ENCODE data around the gene SPAG7. TPM values are rescaled to one million over a fixed set of nuclear protein-coding genes. Genes with fewer than 3 reads are reported as not detected.

SPAG7 gene
- total and polyA plus RNA-seq, 2 of the 8 experiments (the other 6 are each of a cell fraction or from before 2014, with no cell fraction given) = 74.2 to 81.9 TPM

GRCh38 chr17:4959261-4959965, 8.2 kb downstream of the SPAG7 start:
- no peaks in the 10 kb centered on the region for H3K23me2 ChIP-seq (ENCODE audit: low read depth, low read length)
- H2AK5ac ChIP-seq (ENCODE audit: low read depth, low read length) = no peak overlapping the region
- no peak overlapping the region for H2BK15ac ChIP-seq (ENCODE audit: low read length)
- H2BK120ac ChIP-seq (replicated peaks; ENCODE audit: low read depth, low read length) = no peak overlapping the region
- peaks cover 0 to 2% (median 0%) of the 10 kb centered on the region in 4 experiments; a peak in 2 of 8 replicates for H3K36me3 ChIP-seq (ENCODE audit: control insufficient read depth in 2 of 4, insufficient read depth in 4 of 4, low read length in 3 of 4)
- H4K8ac ChIP-seq (ENCODE audit: extremely low read depth, insufficient read depth, low read length) = no peak overlapping the region
- no peak for DNase-seq (ENCODE audit: low read depth in 1 of 2, low spot score in 2 of 2)
- H3K4me1 ChIP-seq (replicated peaks in 1 of 4; ENCODE audit: control insufficient read depth in 3 of 4, insufficient read depth in 4 of 4, low read length in 3 of 4) = peaks cover 0 to 10% (median 4%) of the 10 kb centered on the region in 4 experiments; a peak in 4 of 7 replicates
- peak overlapping the region; percentile 60; the same call in 1 of the 2 replicates for H2BK12ac ChIP-seq (ENCODE audit: low read depth, low read length)
- no peak overlapping the region for H3K56ac ChIP-seq (replicated peaks; ENCODE audit: insufficient read length, low read depth, low read length)
- no peak overlapping the region for H3K23ac ChIP-seq (ENCODE audit: insufficient read length)
- H3K4me2 ChIP-seq (ENCODE audit: insufficient read depth in 1 of 2, low read depth in 2 of 2, low read length in 2 of 2) = no peak overlapping the region
- no peak overlapping the region for H3K18ac ChIP-seq (ENCODE audit: extremely low read depth, low read length)
- H2BK20ac ChIP-seq (ENCODE audit: low read length) = no peak overlapping the region
- H3K9ac ChIP-seq (replicated peaks in 1 of 4; ENCODE audit: extremely low read depth in 1 of 4, low read depth in 3 of 4, low read length in 3 of 4) = no peak overlapping the region
- H3K4ac ChIP-seq (replicated peaks; ENCODE audit: insufficient read length, low read depth, low read length) = no peak overlapping the region
- H3K79me1 ChIP-seq (ENCODE audit: low read depth, low read length) = 0 out of 2 replicates have a peak, but pooled peaks cover 2% of the 10 kb centered on the region
- no peak overlapping the region for H4K91ac ChIP-seq (replicated peaks; ENCODE audit: insufficient read length, low read length)
- H3K27ac ChIP-seq (ENCODE audit: low read depth, low read length) = no peak overlapping the region
- H4K5ac ChIP-seq (ENCODE audit: insufficient read length, low read depth, low read length) = no peak overlapping the region
- POLR2A ChIA-PET (ENCODE audit: partially characterized antibody) = interaction anchor here (0.6 to 32.4 kb wide), 5 partner anchors 1 to 256 kb away, joined by 3 to 987 read pairs (median 4); partner anchors contain the start of genes ENO3, PFN1, RNF167 and SLC25A11
- CTCF ChIA-PET (ENCODE audit: partially characterized antibody) = interaction anchor here (1.3 kb wide), 1 partner anchor 19 kb away, joined by 4 read pairs; no protein-coding TSS in a partner anchor
- no peak for TF ChIP-seq ZNF274 (IDR thresholded peaks at IDR 0.05; ENCODE audit: borderline replicate concordance, extremely low read depth, low read length)
- no peak for TF ChIP-seq NANOG (IDR thresholded peaks at IDR 0.05; ENCODE audit: insufficient read depth, low read depth, low read length, poor library complexity, severe bottlenecking)
- no peak for TF ChIP-seq JUN (IDR thresholded peaks at IDR 0.05; ENCODE audit: low read depth, low read length)
- TF ChIP-seq SIRT6 (IDR thresholded peaks at IDR 0.05; ENCODE audit: low read length) = no peak
- no peak overlapping the region for H2AFZ ChIP-seq (ENCODE audit: low read length)
- H3K9me3 ChIP-seq (ENCODE audit: insufficient read depth in 2 of 2, low read depth in 1 of 2, low read length in 1 of 2) = no peaks in the 10 kb centered on the region
- H2BK5ac ChIP-seq (ENCODE audit: low read depth, low read length) = 0 out of 2 replicates have a peak overlapping the region, but pooled peaks have one; percentile 60
- no peak for FAIRE-seq
- H3K14ac ChIP-seq (ENCODE audit: insufficient read length) = no peak overlapping the region
- 87% methylated on average over 16 of the region's 18 CpGs; no CpG with 5 or more reads in 1 of the 2 experiments for WGBS, 2 experiments (ENCODE audit: extremely low coverage in 1 of 2, insufficient coverage in 1 of 2, insufficient read length in 1 of 2, insufficient replicate concordance in 2 of 2, low coverage in 1 of 2, low lambda C conversion rate in 2 of 2, missing lambda C conversion rate in 1 of 2)
- no peaks in the 10 kb centered on the region for H3K27me3 ChIP-seq (replicated peaks in 1 of 4; ENCODE audit: control insufficient read depth in 3 of 4, extremely low read depth in 1 of 4, insufficient read depth in 3 of 4, low read length in 3 of 4)
- peaks cover 0 to 3% of the 10 kb centered on the region in 2 experiments for H4K20me1 ChIP-seq (replicated peaks in 1 of 2; ENCODE audit: control insufficient read depth in 1 of 2, insufficient read depth in 2 of 2, low read length in 2 of 2)
- no peak overlapping the region for H3K4me3 ChIP-seq (ENCODE audit: extremely low read depth in 1 of 4, insufficient read depth in 2 of 4, low read depth in 3 of 4, low read length in 4 of 4)
- no peaks in the 10 kb centered on the region for H3K79me2 ChIP-seq (ENCODE audit: control insufficient read depth in 1 of 2, insufficient read depth in 2 of 2, low read length in 2 of 2)
